OCI-M2 (cell line): Measurements from ENCODE around the gene MEIOC.

Experiments
- DNase-seq: peaks from one replicate; lab custom pipeline; 2025; ENCODE audit not compliant: unreplicated experiment; lab: John Stamatoyannopoulos, UW

The MEIOC gene

DNA sequence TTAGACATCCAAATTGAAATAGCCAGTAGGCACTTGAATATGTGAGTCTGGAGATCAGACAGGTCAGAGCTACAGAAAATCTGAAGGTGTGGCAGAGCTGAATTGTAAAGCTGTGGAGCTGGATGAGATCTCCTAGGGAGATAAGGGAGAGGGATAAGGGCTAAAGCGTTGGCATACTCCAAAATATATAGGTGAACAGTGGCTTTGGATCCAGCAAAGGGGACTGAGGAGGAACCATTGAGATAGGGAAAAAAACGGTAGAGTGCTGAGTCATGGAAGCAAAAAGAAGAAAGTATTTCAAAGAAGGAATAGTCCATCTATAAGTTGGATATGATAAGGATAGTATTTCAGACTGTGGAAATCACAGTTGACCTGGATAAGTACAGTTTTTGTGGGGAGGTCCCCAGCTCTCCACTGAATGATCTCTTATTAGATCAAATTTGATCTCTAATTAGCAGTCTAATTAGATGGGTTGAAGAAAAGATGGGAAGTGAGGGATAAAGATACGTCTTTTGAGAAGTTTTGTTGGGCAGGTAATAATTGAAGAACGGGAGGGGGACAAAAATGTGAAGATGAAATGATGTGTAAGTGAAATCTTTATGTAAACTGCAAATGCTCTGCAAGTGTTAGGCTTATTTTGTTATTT is 51.6 kb downstream of the MEIOC start:
- DNase-seq: no peak

DNA sequence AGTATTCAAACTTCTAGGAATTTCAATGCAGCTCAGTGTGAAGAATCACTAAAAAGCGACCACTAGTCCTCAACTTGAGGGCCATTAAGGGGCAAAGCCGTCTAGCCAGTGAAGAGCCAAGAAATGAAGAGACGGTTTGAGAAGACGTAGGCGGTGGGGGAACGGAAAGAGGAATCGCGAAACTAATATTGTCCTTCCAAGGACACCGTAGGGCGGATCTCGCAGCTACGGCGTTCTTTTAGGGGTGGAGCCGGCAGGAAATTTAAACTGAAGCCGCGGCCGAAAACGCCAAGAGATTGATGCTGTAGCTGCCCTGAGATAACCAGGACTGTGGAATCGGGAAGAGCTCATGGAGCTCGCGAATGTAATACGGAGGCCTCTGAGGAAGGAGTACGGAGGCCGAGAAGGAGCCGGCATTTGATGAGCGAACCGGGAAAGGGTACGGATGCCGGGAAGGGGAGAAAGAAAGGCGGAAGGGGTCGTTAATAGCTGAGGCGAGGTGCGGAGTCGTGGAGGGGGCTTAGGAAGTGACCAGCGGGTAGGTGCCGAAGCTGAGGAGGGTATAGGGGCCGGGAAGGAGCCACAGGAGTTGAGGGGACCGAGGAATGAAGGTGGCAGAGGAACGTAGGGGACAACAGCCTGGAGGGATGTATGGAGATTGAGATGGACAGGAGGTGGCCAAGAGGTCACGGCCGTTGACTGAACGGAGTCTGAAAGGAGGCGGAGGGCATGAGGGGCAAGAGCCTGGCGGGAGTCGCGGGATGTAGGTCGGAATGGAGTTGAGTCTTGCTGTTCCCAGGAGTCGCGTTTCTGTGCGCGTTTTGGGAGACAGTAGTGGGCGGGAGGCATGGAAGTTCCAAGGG is 52.4 kb downstream of the MEIOC start, which contains the start of gene DBF4B:
DBF4B (plus strand) TSS at position 265 of the 863 bp plus-strand sequence; CDS start at position 421, 156 bp downstream.
- DNase-seq: peak; percentile 43

DNA sequence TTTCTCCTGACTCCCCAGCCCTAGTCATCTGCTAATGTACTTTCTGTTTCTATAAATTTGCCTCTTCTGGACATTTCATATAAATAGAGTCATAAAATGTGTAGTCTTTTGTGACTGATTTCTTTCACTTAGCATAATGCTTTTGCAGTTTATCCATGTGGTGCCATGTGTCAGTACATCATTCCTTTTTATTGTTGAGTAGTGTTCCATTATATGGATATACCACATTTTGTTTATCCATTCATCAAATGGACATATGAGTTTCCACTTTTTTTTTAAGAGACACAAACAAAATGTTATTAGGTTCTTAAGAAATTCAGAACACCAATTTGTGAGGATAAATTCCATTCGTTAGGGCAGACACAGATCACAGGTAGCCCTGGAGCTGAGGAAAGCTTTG is 63.2 kb downstream of the MEIOC start:
- DNase-seq: no peak

DNA sequence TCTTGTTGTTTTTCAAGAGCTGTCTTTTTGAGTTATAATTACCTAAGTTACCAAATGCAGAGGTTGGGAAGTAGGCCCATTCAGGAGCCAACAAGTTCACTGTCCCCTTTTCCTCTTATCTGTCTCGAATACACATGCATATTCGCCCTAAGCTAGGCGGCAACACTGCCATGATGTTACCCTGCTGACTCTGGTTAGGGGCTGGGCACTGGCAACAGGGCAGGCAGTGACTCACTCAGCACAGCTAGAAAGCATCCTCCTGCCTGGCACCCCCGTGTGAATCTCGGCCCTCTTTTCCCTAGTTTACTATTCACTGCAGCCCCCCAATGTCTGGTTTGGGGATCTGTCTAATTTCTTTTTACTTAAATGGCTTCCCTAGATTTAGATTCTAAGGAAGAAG is 66.0 kb downstream of the MEIOC start:
- DNase-seq: no peak
